Transverse colon (tissue), 4 donors: ENCODE data around the gene WIPF3. TPM values are rescaled to one million over a fixed set of nuclear protein-coding genes. Genes with fewer than 3 reads are reported as not detected.

Experiments used
- DNase-seq: peaks from one replicate; pipeline ENCODE4 v3.0.0-alpha.2; 2019
- H3K27ac ChIP-seq, 4 donors: fragments of 200-600 bp; sonication (generic); 2 replicates each; pipeline ENCODE4 v1.5.1; 2016 to 2018; ENCODE audit warnings: inconsistent platforms in 4 of 4
- H3K27me3 ChIP-seq: fragments of 200-600 bp; sonication (generic); 2 replicates; pipeline ENCODE4 v1.5.1; 2017; ENCODE audit warnings: inconsistent platforms
- H3K36me3 ChIP-seq, 4 donors: fragments of 200-600 bp; sonication (generic); 2 replicates each; pipeline ENCODE4 v1.5.1; 2017 to 2019; ENCODE audit warnings: inconsistent platforms in 4 of 4
- H3K4me1 ChIP-seq, 4 donors: fragments of 200-600 bp; sonication (generic); 2 replicates each; pipeline ENCODE4 v1.5.1; 2017 to 2020; ENCODE audit warnings: inconsistent platforms in 4 of 4
- H3K4me3 ChIP-seq, 4 donors: fragments of 200-600 bp; sonication (generic); 1 replicate in 1 of 4; 2 replicates in 3 of 4; pipeline versions ENCODE4 v1.5.1 to v1.6.1; 2017 to 2019; ENCODE audit warnings: inconsistent platforms in 4 of 4
- H3K9me3 ChIP-seq, 2 donors: fragments of 200-600 bp; sonication (generic); 2 replicates each; pipeline ENCODE4 v1.5.1; 2017 to 2019; ENCODE audit warnings: inconsistent platforms in 2 of 2
- CTCF ChIP-seq, 5 experiments: fragments of 200-600 bp in 3 of 5; fragments of 450-650 bp in 2 of 5; sonication (generic) in 3 of 5; IDR thresholded peaks; 1 replicate in 2 of 5; 2 replicates in 3 of 5; pipeline ENCODE4 v1.5.1; 2016 to 2017; ENCODE audit warnings: antibody characterized with exemption in 5 of 5, inconsistent platforms in 3 of 5, mild to moderate bottlenecking in 2 of 5, moderate library complexity in 1 of 5
- EP300 ChIP-seq: sonication (generic); formaldehyde crosslinking; IDR thresholded peaks from one replicate; pipeline ENCODE4 v1.6.1; 2017; ENCODE audit warnings: antibody characterized with exemption, low read depth
- POLR2A ChIP-seq: fragments of 450-650 bp; IDR thresholded peaks from one replicate; pipeline ENCODE4 v1.6.1; 2016; ENCODE audit warnings: antibody characterized with exemption, mild to moderate bottlenecking, moderate library complexity
- POLR2AphosphoS5 ChIP-seq, 3 donors: sonication (generic); formaldehyde crosslinking; IDR thresholded peaks; one replicate each; pipeline ENCODE4 v1.6.1; 2016; ENCODE audit warnings: antibody characterized with exemption in 3 of 3
- WGBS, 2 donors: methylation state at CpG; one replicate each; pipeline ENCODE4 v1.1.5; 2018; ENCODE audit warnings: low coverage in 1 of 2; 5-methylcytosine and 5-hydroxymethylcytosine counted together
- in situ Hi-C, 4 donors: fragments of 200-750 bp; cut with MboI; loops; one replicate each; pipeline versions ENCODE4 v1.15.0 to v1.15.1; 2017; ENCODE audit warnings: low sequenced_read_pairs in 3 of 4, low pct_ligation_motif_present in 1 of 4, low pct_unique_long_range_greater_than_20kb in 1 of 4
- intact Hi-C: fragments of 100-400 bp; cut with DNase I; formaldehyde crosslinking; loops from one replicate; pipeline ENCODE4 v1.15.1; 2023; ENCODE audit warnings: low total_unique reads
- total RNA-seq, 4 donors: library from RNA; depleted of rRNA; stranded (reverse); fragments of >200 nt; gene quantifications; one replicate each; pipeline ENCODE4 v1.1.0, GENCODE V29; 2016

WIPF3 gene
- total RNA-seq, 4 donors from 2014 or later, result 0.41 to 3.7 TPM; not detected in 2

GRCh38 chr7:29826530-29826822 lies 20.2 kb downstream of the WIPF3 start:
- TF ChIP-seq EP300 (no peak), POLR2A (no peak), POLR2AphosphoS5 (IDR thresholded peaks at IDR 0.05) (no peak), CTCF (IDR thresholded peaks at IDR 0.05) (no peak)
- DNase-seq, result no peak
- Histone ChIP-seq H3K36me3 (no peaks in the 10 kb centered on the region), H3K27ac (no peak overlapping the region), H3K4me3 (no peak overlapping the region), H3K4me1 (no peaks in the 10 kb centered on the region), H3K27me3 (peaks cover 3% of the 10 kb centered on the region), H3K9me3 (no peaks in the 10 kb centered on the region)
- in situ Hi-C loops, result no loop called here
- 66 to 83% methylated on average over 2 of the region's 2 CpGs for WGBS, 2 donors
- intact Hi-C loops, result no loop called here

- no peak for DNase-seq
- in situ Hi-C loops (no loop called here), intact Hi-C loops (no loop called here)
- Histone ChIP-seq H3K4me1 (no peaks in the 10 kb centered on the region), H3K27ac (no peak overlapping the region), H3K4me3 (no peak overlapping the region), H3K36me3 (no peaks in the 10 kb centered on the region), H3K9me3 (no peaks in the 10 kb centered on the region), H3K27me3 (no peaks in the 10 kb centered on the region)
- TF ChIP-seq POLR2A (no peak), EP300 (no peak), POLR2AphosphoS5 (IDR thresholded peaks at IDR 0.05) (no peak), CTCF (IDR thresholded peaks at IDR 0.05) (no peak)
These were observed 20.6 kb downstream of the WIPF3 start for GRCh38 chr7:29826904-29827303.

GRCh38 chr7:29831705-29832104 lies 25.4 kb downstream of the WIPF3 start:
- Histone ChIP-seq H3K27ac (no peak overlapping the region), H3K4me1 (no peaks in the 10 kb centered on the region), H3K27me3 (no peaks in the 10 kb centered on the region), H3K4me3 (no peak overlapping the region), H3K9me3 (no peaks in the 10 kb centered on the region), H3K36me3 (no peaks in the 10 kb centered on the region)
- TF ChIP-seq CTCF (IDR thresholded peaks at IDR 0.05) (no peak), POLR2A (no peak), EP300 (no peak)
- in situ Hi-C loops, result no loop called here
- WGBS, 2 donors, result 82 to 90% methylated on average over 2 to 6 of the region's 6 CpGs
- no peak for DNase-seq
- intact Hi-C loops, result no loop called here

- intact Hi-C loops (no loop called here), in situ Hi-C loops (no loop called here)
- Histone ChIP-seq H3K27ac (no peak overlapping the region), H3K36me3 (no peaks in the 10 kb centered on the region), H3K27me3 (no peaks in the 10 kb centered on the region), H3K4me3 (no peak overlapping the region), H3K4me1 (no peaks in the 10 kb centered on the region), H3K9me3 (no peaks in the 10 kb centered on the region)
- DNase-seq, result no peak
- 83 to 88% methylated on average over 2 of the region's 2 CpGs for WGBS, 2 donors
- no peak for TF ChIP-seq EP300
- no peak for TF ChIP-seq POLR2A
- TF ChIP-seq CTCF (IDR thresholded peaks at IDR 0.05), result no peak
- TF ChIP-seq POLR2AphosphoS5 (IDR thresholded peaks at IDR 0.05), result no peak
These were observed 27.6 kb downstream of the WIPF3 start for GRCh38 chr7:29833929-29834328.
